SK-N-SH (cell line): ENCODE data around the gene KCTD7. TPM values are rescaled to one million over a fixed set of nuclear protein-coding genes. Genes with fewer than 3 reads are reported as not detected.
A peak's percentile ranks its signal among the peaks of the same experiment; 100 is the strongest.

ENCODE experiments used
- CTCF ChIA-PET: fragments of 300-600, 350-600 bp; formaldehyde crosslinking; extraction: SDS; loops from one replicate; lab custom pipeline; 2021; lab: Yijun Ruan, JAX
- POLR2A ChIA-PET: fragments of 350-600 bp; sonication (Branson Sonifier 250); formaldehyde crosslinking; extraction: SDS; loops from one replicate; lab custom pipeline; 2020; ENCODE audit warnings: antibody characterized with exemption, inconsistent platforms; lab: Yijun Ruan, JAX
- DNase-seq: peaks from one replicate; pipeline ENCODE4 v3.0.0; 2012
- H2AFZ ChIP-seq: fragments of 200-600 bp; sonication (generic); 2 replicates; pipeline ENCODE4 v1.8.1; 2016; ENCODE audit warnings: antibody characterized with exemption, mild to moderate bottlenecking, low read depth
- H3F3A ChIP-seq: fragments of 200-600 bp; sonication (generic); replicated peaks from 2 replicates; pipeline ENCODE3; 2016; ENCODE audit warnings: antibody characterized with exemption, mild to moderate bottlenecking; ENCODE audit not compliant: insufficient read depth
- H3K27ac ChIP-seq, 2 experiments: fragments of 200-500 bp in 1 of 2; fragments of 200-600 bp in 1 of 2; sonication (Bioruptor generic) in 1 of 2; sonication (generic), shearing (Covaris generic) in 1 of 2; 2 replicates each; pipeline versions ENCODE4 v1.5.1 to v1.6.1; 2014 to 2016; ENCODE audit warnings: low read depth in 2 of 2, inconsistent platforms in 1 of 2, low read length in 1 of 2, mild to moderate bottlenecking in 1 of 2, mixed read lengths in 1 of 2
- H3K27me3 ChIP-seq: fragments of 200-600 bp; sonication (generic), shearing (Covaris generic); 2 replicates; pipeline ENCODE4 v1.6.1; 2016; ENCODE audit warnings: mixed run types; ENCODE audit not compliant: insufficient read depth
- H3K36me3 ChIP-seq, 2 experiments: fragments of 200-500 bp in 1 of 2; fragments of 200-600 bp in 1 of 2; sonication (Bioruptor generic) in 1 of 2; sonication (generic) in 1 of 2; replicated peaks in 1 of 2; 2 replicates each; pipeline versions ENCODE3 to v1.5.1; 2014 to 2016; ENCODE audit warnings: low read length in 1 of 2, mild to moderate bottlenecking in 1 of 2; ENCODE audit not compliant: insufficient read depth in 2 of 2, control insufficient read depth in 1 of 2
- H3K4me1 ChIP-seq, 2 experiments: fragments of 200-500 bp in 1 of 2; fragments of 200-600 bp in 1 of 2; sonication (Bioruptor generic) in 1 of 2; sonication (generic), shearing (Covaris generic) in 1 of 2; 2 replicates each; pipeline versions ENCODE4 v1.5.1 to v1.6.1; 2014 to 2016; ENCODE audit warnings: low read depth in 1 of 2, low read length in 1 of 2, mixed run types in 1 of 2; ENCODE audit not compliant: insufficient read depth in 2 of 2, control insufficient read depth in 1 of 2
- H3K4me2 ChIP-seq: fragments of 200-600 bp; sonication (generic), shearing (Covaris generic); 2 replicates; pipeline ENCODE4 v1.6.1; 2017; ENCODE audit warnings: mixed run types
- H3K4me3 ChIP-seq, 2 experiments: fragments of 200-500 bp in 1 of 2; fragments of 200-600 bp in 1 of 2; sonication (Bioruptor generic) in 1 of 2; sonication (generic), shearing (Covaris generic) in 1 of 2; 2 replicates each; pipeline versions ENCODE4 v1.5.1 to v1.8.1; 2014 to 2016; ENCODE audit warnings: low read depth in 2 of 2, inconsistent platforms in 1 of 2, low read length in 1 of 2, mild to moderate bottlenecking in 1 of 2, mixed read lengths in 1 of 2, moderate library complexity in 1 of 2
- H3K79me2 ChIP-seq: fragments of 200-600 bp; sonication (generic); 2 replicates; pipeline ENCODE4 v1.8.1; 2017; ENCODE audit warnings: mild to moderate bottlenecking; ENCODE audit not compliant: insufficient read depth
- H3K9ac ChIP-seq: fragments of 200-600 bp; sonication (generic); 2 replicates; pipeline ENCODE4 v1.6.1; 2017; ENCODE audit warnings: mixed run types
- H3K9me2 ChIP-seq: fragments of 200-600 bp; sonication (generic); 2 replicates; pipeline ENCODE4 v1.6.1; 2017; ENCODE audit warnings: mixed run types
- H3K9me3 ChIP-seq: fragments of 200-600 bp; sonication (generic); 2 replicates; pipeline ENCODE4 v1.6.1; 2017; ENCODE audit warnings: mixed run types, mild to moderate bottlenecking, moderate library complexity
- H4K20me1 ChIP-seq: fragments of 200-600 bp; sonication (generic); 2 replicates; pipeline ENCODE4 v1.6.1; 2017; ENCODE audit warnings: mild to moderate bottlenecking, mixed run types; ENCODE audit not compliant: insufficient read depth
- FOSL2 ChIP-seq: IDR thresholded peaks from 2 replicates; pipeline ENCODE4 v1.4.0; 2012; ENCODE audit warnings: low read depth, mild to moderate bottlenecking, moderate library complexity, borderline replicate concordance
- FOXM1 ChIP-seq: IDR thresholded peaks from 2 replicates; pipeline ENCODE4 v1.4.0; 2012; ENCODE audit warnings: low read depth, mild to moderate bottlenecking
- GATA2 ChIP-seq: sonication (generic); formaldehyde crosslinking; IDR thresholded peaks from 2 replicates; pipeline ENCODE4 v1.5.0; 2020; ENCODE audit warnings: mild to moderate bottlenecking, missing genetic modification reagents
- JUND ChIP-seq: IDR thresholded peaks from 2 replicates; pipeline ENCODE4 v1.4.0; 2012
- MXI1 ChIP-seq: IDR thresholded peaks from 2 replicates; pipeline ENCODE4 v1.6.1; 2012; ENCODE audit warnings: mild to moderate bottlenecking, low read depth, low read length, improper control_type of control experiment
- NFIC ChIP-seq: IDR thresholded peaks from 2 replicates; pipeline ENCODE4 v1.4.0; 2012; ENCODE audit warnings: borderline replicate concordance
- NRF1 ChIP-seq: IDR thresholded peaks from 2 replicates; pipeline ENCODE4 v1.6.1; 2012; ENCODE audit warnings: low read depth, mild to moderate bottlenecking, low read length
- POLR2AphosphoS5 ChIP-seq: IDR thresholded peaks from 2 replicates; pipeline ENCODE4 v1.6.1; 2012; ENCODE audit warnings: low read depth, low read length
- RAD21 ChIP-seq: IDR thresholded peaks from 2 replicates; pipeline ENCODE4 v1.6.1; 2012; ENCODE audit warnings: mild to moderate bottlenecking, low read length
- RXRA ChIP-seq: IDR thresholded peaks from 2 replicates; pipeline ENCODE4 v1.4.0; 2012; ENCODE audit warnings: low read depth, mild to moderate bottlenecking, borderline replicate concordance
- SIN3A ChIP-seq: IDR thresholded peaks from 2 replicates; pipeline ENCODE4 v1.6.1; 2012; ENCODE audit warnings: low read depth, mild to moderate bottlenecking, low read length, moderate library complexity, borderline replicate concordance
- SMC3 ChIP-seq: IDR thresholded peaks from 2 replicates; pipeline ENCODE4 v1.6.1; 2012; ENCODE audit warnings: low read depth, low read length, improper control_type of control experiment
- TAF1 ChIP-seq: IDR thresholded peaks from 2 replicates; pipeline ENCODE4 v1.6.1; 2012; ENCODE audit warnings: low read depth, mild to moderate bottlenecking, low read length, moderate library complexity, borderline replicate concordance
- TEAD4 ChIP-seq: IDR thresholded peaks from 2 replicates; pipeline ENCODE4 v1.4.0; 2012; ENCODE audit warnings: mild to moderate bottlenecking, borderline replicate concordance; ENCODE audit not compliant: insufficient read depth
- YY1 ChIP-seq: IDR thresholded peaks from 2 replicates; pipeline ENCODE4 v1.4.0; 2012; ENCODE audit warnings: low read depth, mild to moderate bottlenecking
- WGBS: methylation state at CpG from one replicate; pipeline ENCODE4 v1.1.6; 2017; ENCODE audit warnings: low lambda C conversion rate; 5-methylcytosine and 5-hydroxymethylcytosine counted together
- polyA plus RNA-seq, 3 experiments: library from polyadenylated mRNA; depleted of rRNA; stranded (reverse); fragments of >200 nt; gene quantifications; 2 replicates each; pipeline ENCODE4 v1.2.3, GENCODE V29; 2012
- TF ChIP-seq, protein P1 (sequence below): IDR thresholded peaks from 2 replicates; pipeline ENCODE4 v1.4.0; 2012; ENCODE audit warnings: low read depth, borderline replicate concordance
- TF ChIP-seq, protein P2 (sequence below): IDR thresholded peaks from 2 replicates; pipeline ENCODE4 v1.4.0; 2012; ENCODE audit warnings: low read depth, borderline replicate concordance
- TF ChIP-seq, protein P3 (sequence below): fragments of 200-600 bp; sonication (generic); IDR thresholded peaks from 2 replicates; pipeline ENCODE4 v1.6.1; 2017; ENCODE audit warnings: antibody characterized with exemption, mild to moderate bottlenecking, moderate library complexity

The KCTD7 gene
- polyA plus RNA-seq, 1 of the 3 experiments (the other 2 are of a cell fraction): 19.5 TPM

DNA sequence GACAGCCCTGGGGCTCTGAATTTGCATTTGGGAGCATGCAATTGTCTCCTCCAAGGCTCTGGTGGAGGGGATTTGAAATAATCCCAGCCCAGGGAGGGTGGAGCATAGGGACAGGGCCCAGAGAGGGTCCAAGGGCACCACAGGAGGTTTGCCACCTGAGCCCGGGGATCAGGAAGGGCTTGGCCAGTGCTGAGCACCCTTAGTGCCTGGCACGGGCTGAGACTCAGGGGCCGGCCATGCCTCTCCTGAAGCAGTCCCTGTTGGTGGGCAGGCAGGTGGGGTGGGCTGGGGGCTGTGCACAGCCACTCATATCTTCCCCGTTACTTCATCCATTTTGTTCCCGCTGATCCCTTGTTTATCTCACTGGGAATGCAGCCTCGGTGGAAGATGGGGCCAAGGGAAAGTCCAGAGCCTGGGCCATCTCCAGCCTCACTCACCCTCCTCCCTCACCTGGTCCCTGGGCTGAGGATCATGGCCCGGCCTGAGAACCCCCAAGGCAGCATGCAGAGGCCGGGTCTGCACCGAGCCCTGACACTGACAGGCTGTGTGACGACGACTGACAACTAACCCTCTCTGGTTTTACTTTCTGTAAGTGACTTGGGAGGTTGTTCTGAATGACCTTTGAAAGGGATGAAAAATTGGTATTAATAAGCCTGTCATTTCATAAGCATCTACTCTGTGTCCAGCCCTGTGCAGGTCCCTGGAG lies 38.5 kb downstream of the KCTD7 start:
- H3K36me3 ChIP-seq: no peaks in the 10 kb centered on the region
- H3K9ac ChIP-seq: no peak overlapping the region
- H3K79me2 ChIP-seq: peaks cover 41% of the 10 kb centered on the region; the same call in 1 of the 2 replicates
- H3K27ac ChIP-seq: no peak overlapping the region
- no peak overlapping the region for H3K4me3 ChIP-seq
- H3K9me2 ChIP-seq: no peaks in the 10 kb centered on the region
- no peaks in the 10 kb centered on the region for H3K27me3 ChIP-seq
- no peaks in the 10 kb centered on the region for H3F3A ChIP-seq
- no peak overlapping the region for H3K4me2 ChIP-seq
- H2AFZ ChIP-seq: no peak overlapping the region
- ChIA-PET CTCF (no interaction called here), POLR2A (interaction anchor here (1.2 kb wide), 1 partner anchor 15 kb away, joined by 3 read pairs; no protein-coding TSS in a partner anchor)
- H3K4me1 ChIP-seq: no peaks in the 10 kb centered on the region; a peak in 1 of 4 replicates
- H4K20me1 ChIP-seq: peaks cover 15% of the 10 kb centered on the region
- TF ChIP-seq MXI1 (no peak), POLR2AphosphoS5 (no peak), NFIC (no peak), FOXM1 (no peak), FOSL2 (no peak), GATA2 (CRISPR knock-in tag) (no peak), JUND (no peak), SIN3A (no peak), SMC3 (no peak), RXRA (no peak), YY1 (no peak), TEAD4 (no peak)
- TF ChIP-seq, protein P1, sequence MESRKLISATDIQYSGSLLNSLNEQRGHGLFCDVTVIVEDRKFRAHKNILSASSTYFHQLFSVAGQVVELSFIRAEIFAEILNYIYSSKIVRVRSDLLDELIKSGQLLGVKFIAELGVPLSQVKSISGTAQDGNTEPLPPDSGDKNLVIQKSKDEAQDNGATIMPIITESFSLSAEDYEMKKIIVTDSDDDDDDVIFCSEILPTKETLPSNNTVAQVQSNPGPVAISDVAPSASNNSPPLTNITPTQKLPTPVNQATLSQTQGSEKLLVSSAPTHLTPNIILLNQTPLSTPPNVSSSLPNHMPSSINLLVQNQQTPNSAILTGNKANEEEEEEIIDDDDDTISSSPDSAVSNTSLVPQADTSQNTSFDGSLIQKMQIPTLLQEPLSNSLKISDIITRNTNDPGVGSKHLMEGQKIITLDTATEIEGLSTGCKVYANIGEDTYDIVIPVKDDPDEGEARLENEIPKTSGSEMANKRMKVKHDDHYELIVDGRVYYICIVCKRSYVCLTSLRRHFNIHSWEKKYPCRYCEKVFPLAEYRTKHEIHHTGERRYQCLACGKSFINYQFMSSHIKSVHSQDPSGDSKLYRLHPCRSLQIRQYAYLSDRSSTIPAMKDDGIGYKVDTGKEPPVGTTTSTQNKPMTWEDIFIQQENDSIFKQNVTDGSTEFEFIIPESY: no peak
- TF ChIP-seq, protein P2, sequence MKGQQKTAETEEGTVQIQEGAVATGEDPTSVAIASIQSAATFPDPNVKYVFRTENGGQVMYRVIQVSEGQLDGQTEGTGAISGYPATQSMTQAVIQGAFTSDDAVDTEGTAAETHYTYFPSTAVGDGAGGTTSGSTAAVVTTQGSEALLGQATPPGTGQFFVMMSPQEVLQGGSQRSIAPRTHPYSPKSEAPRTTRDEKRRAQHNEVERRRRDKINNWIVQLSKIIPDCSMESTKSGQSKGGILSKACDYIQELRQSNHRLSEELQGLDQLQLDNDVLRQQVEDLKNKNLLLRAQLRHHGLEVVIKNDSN: no peak
- DNase-seq: peak; percentile 27
- H3K9me3 ChIP-seq: no peaks in the 10 kb centered on the region
- WGBS: over 99% methylated on average over 10 of the region's 11 CpGs

DNA sequence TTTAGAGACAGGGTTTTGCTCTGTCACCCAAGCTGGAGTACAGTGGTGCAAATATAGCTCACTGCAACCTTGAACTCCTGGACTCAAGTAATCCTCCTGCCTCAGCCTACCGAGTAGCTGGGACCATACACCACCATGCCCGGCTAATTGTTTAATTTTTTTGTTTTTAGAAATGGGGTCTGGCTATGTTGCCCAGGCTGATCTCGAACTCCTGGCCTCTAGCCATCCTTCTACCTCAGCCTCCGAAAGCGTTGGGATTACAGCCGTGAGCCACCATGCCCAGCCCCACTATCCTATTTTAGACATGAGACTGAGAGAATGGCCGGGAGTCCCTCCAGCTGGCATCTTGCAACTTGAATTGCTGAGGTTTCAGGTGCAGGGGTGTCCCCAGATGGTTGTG lies 39.4 kb downstream of the KCTD7 start:
- Histone ChIP-seq H2AFZ (no peak overlapping the region), H3K79me2 (peaks cover 31% of the 10 kb centered on the region; the same call in 1 of the 2 replicates), H3K27ac (no peak overlapping the region), H3K9ac (no peak overlapping the region), H3K27me3 (no peaks in the 10 kb centered on the region), H3K9me2 (no peaks in the 10 kb centered on the region), H3K4me1 (no peaks in the 10 kb centered on the region; a peak in 1 of 4 replicates), H3K4me2 (no peak overlapping the region), H3K9me3 (no peaks in the 10 kb centered on the region), H3K36me3 (no peaks in the 10 kb centered on the region), H4K20me1 (peaks cover 15% of the 10 kb centered on the region), H3F3A (no peaks in the 10 kb centered on the region), H3K4me3 (no peak overlapping the region)
- CTCF ChIA-PET: no interaction called here
- no peak for DNase-seq
- 98% methylated on average over 7 of the region's 7 CpGs for WGBS
- POLR2A ChIA-PET: interaction anchor here (0.6 kb wide), 1 partner anchor 77 kb away, joined by 5 read pairs; no protein-coding TSS in a partner anchor
- TF ChIP-seq FOSL2 (no peak), RAD21 (no peak), JUND (no peak), NRF1 (no peak), TAF1 (no peak)
- TF ChIP-seq, protein P3, sequence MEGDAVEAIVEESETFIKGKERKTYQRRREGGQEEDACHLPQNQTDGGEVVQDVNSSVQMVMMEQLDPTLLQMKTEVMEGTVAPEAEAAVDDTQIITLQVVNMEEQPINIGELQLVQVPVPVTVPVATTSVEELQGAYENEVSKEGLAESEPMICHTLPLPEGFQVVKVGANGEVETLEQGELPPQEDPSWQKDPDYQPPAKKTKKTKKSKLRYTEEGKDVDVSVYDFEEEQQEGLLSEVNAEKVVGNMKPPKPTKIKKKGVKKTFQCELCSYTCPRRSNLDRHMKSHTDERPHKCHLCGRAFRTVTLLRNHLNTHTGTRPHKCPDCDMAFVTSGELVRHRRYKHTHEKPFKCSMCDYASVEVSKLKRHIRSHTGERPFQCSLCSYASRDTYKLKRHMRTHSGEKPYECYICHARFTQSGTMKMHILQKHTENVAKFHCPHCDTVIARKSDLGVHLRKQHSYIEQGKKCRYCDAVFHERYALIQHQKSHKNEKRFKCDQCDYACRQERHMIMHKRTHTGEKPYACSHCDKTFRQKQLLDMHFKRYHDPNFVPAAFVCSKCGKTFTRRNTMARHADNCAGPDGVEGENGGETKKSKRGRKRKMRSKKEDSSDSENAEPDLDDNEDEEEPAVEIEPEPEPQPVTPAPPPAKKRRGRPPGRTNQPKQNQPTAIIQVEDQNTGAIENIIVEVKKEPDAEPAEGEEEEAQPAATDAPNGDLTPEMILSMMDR: no peak
- TF ChIP-seq, protein P2: no peak
